Measurements from ENCODE around the gene PLCB4. TPM values are rescaled to one million over a fixed set of nuclear protein-coding genes. Genes with fewer than 3 reads are reported as not detected.
"Not testable (repeated sequence)": the region's sequence is repeated elsewhere in the genome, so short reads cannot be mapped to it uniquely, and the experiment has no call there.

The PLCB4 gene
- total RNA-seq, 1 donor from 2014 or later = 549 TPM

DNA sequence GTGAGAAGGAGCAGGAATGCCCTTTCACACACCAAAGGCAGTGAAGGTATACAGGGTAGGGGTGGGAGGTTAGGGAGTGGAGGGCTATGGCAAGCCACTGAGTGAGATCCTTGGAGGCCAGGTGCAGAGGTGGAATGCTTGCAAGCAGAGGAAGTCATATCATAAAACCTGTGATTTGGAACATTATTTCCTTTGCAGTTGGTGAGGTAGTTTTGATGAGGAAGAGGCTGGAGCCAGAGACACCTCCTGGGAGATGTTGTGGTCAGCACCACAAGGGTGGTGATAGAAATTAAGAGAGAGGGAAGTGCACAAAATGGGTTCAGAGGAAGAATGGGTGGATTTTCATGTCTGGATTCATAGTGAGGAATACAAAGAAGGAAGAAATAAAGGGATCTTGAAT, 73.0 kb downstream of the PLCB4 start:
- DNase-seq (ENCODE audit: low read depth) = no peak

GRCh38 chr20:9142809-9143208, 73.9 kb downstream of the PLCB4 start:
- DNase-seq (ENCODE audit: low read depth) = no peak

DNA sequence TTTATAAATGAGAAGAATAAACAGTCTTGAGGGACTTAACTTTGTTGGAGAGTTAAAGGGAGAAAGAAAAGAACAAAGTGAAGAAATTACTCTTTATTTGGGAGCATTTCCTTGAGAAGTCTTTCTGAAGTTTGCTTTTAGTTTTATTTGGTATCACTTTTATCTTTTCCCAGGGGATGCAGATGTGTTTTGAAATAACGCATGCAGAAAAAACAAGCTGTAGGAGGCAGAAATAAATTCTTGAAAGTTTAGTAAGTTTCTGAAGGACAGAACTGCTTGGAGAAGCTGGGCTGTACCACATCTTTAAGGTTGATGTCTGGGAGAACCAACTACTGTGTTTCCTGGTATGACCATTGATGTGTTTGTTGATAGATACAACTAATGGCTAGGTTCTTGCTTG, 75.0 kb downstream of the PLCB4 start:
- no peak for DNase-seq (ENCODE audit: low read depth)

DNA sequence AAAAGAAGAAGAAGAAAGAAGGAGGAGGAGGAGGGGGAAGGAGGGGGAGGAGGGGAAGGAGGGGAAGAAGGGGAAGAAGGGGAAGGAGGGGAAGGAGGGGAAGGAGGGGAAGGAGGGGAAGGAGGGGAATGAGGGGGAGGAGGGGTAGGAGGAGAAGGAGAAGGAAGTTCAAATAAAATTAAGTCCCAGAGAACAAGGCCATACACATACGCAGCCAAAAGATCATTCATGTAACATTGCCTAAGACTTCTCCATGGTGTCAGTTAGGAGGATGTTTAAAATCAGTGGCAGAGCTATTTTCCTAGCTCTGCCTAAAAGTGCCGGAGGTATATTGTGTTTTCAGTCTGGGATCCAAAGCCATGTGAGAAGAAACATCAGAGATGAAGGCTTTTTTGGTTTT, 75.8 kb downstream of the PLCB4 start:
- DNase-seq (ENCODE audit: low read depth) = no peak

DNA sequence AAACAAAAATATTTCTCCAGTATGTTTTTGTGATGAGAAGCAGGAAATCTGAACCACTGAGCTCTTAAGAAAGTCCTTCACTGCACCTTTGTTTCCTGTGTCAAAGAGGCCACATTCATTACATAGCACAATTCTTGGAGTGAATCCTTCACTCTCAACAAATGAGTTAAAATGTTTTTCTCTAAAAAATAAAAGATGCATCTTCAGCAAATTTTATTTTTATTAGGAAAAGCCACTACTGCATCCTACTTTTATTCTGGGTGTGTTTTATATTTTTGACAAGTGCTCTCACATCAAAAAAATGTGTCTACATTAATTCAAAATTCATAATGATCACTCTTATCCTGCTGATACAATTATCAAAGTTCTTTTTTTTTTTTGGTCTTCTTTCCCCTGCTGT, 76.3 kb downstream of the PLCB4 start:
- DNase-seq (ENCODE audit: low read depth) = peak; percentile 38

DNA sequence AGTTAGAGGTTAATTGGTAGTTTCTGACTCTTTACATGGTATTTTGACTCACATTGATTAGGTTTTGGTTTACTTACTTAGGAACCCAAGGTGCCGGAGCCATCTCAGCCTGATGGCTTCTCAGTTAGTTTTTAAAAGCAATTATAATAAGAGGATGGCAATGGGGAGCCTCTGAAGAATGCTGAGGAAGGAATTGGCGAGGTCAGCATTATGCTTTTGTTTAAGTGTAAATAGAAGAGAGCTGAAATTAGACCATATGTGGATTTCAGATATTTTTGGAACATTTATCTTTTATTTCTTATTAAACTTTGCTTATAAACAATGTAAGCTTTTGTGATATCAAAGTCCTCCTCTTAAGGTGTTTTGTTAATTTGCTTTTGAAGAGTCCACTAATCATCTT, 77.8 kb downstream of the PLCB4 start:
- DNase-seq (ENCODE audit: low read depth) = peak; percentile 30

DNA sequence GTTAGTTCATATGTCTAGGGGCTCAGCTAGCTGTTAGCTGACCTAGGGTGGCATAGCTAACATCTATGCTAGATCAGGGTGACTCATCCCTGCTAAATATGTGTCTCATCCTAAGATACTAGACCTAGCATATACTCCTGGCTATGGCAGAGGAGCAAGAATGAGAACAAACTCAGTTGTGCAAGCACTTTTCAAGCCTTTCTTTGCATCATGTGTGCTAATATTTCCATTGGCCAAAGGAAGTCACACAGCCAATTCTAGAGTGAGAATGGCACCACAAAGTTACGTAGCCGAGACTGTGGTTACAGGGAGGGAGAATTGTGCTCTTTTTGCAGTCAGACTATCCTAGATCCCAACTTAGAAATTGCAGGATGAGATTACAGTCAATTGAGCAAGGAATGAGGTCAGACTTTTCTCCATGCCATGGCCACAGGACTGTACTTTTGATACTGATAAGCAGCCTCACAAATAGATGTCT, 78.7 kb downstream of the PLCB4 start:
- peak; percentile 63 for DNase-seq (ENCODE audit: low read depth)

GRCh38 chr20:9148291-9148690, 79.4 kb downstream of the PLCB4 start:
- DNase-seq (ENCODE audit: low read depth) = no peak

GRCh38 chr20:9149087-9149486, 80.2 kb downstream of the PLCB4 start:
- DNase-seq (ENCODE audit: low read depth) = no peak

DNA sequence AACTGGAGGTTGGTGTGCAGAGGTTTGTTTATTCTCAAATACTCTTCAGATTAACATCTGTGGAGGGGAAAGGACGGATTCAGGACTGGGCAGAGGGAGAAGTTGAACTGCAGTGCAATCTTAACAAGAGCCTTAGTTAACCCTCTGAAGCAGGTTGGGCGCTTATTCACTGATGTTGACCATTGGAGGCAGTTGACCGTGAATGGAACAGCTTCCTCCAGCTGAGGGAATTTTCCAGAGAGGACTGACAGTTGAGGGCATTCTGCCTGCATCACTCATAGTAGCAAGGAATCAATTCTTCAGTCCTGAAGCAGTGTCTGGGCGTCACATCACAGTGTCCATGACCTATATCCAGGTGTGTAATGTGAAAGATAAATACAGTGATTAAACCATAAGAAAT, 80.9 kb downstream of the PLCB4 start:
- DNase-seq (ENCODE audit: low read depth) = peak; percentile 50

GRCh38 chr20:9150679-9151078, 81.8 kb downstream of the PLCB4 start:
- DNase-seq (ENCODE audit: low read depth) = no peak

DNA sequence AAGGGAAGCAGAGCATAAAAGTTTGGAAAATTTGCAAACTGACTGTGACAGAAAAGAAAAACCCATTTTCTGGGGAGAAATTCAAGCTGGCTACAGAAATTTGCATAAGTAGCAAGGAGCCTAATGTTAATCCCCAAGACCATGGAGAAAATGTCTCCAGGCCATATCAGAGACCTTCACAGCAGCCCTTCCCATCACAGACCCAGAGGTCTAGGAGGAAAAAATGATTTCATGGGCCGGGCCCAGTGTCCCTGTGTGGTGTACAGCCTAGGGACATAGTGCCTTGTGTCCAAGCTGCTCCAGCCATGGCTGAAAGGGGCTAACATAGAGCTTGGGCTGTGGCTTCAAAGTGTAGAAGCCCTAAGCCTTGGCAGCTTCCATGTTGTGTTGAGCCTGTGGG, 83.3 kb downstream of the PLCB4 start:
- not testable (repeated sequence) for DNase-seq (ENCODE audit: low read depth)

- no peak for DNase-seq (ENCODE audit: low read depth)
These were observed 85.7 kb downstream of the PLCB4 start for GRCh38 chr20:9154464-9155024.

GRCh38 chr20:9156529-9157280, 87.8 kb downstream of the PLCB4 start:
- DNase-seq (ENCODE audit: low read depth) = peak; percentile 88

- DNase-seq (ENCODE audit: low read depth) = no peak
These were observed 91.4 kb downstream of the PLCB4 start for GRCh38 chr20:9160331-9160730.

DNA sequence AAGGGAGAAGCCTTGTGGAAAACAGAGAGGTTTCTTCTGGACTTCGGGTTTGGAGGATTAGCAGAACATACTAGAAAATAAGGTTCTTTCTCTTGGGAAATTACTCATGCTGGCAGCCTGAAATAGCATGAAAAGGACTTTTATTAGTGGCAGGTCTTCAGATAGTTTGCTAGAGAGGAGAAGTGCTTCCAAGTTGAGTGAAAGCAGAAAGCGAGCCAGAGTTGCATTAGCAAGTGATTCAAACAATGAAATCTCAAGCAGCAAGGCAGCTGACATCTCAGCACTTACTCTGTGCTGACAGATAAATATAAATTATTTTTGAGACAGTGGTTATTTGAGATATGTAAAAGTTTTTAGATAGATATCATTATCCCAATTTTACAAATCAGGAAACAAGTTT, 91.9 kb downstream of the PLCB4 start:
- DNase-seq (ENCODE audit: low read depth) = no peak

DNA sequence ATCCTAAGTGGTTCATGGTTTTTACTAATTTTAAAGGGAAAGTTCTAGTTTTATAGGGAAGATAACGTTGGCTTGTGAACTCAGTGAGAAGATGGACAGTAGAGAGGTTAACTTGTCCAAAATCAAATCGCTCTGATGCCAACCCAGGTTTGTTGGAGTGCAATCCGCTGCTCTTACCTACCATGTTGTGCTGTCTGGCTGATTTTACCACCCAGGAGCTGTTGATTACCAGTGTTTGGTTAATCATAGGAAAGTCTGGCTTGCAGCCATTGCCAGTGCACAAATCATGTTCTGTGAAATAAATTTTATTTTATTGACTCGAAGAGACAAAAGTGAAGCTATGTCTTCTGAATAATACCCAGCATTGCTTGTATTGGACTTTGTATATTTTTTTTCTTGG, 92.4 kb downstream of the PLCB4 start:
- DNase-seq (ENCODE audit: low read depth) = peak; percentile 51

GRCh38 chr20:9163251-9163650, 94.4 kb downstream of the PLCB4 start:
- DNase-seq (ENCODE audit: low read depth) = no peak

DNA sequence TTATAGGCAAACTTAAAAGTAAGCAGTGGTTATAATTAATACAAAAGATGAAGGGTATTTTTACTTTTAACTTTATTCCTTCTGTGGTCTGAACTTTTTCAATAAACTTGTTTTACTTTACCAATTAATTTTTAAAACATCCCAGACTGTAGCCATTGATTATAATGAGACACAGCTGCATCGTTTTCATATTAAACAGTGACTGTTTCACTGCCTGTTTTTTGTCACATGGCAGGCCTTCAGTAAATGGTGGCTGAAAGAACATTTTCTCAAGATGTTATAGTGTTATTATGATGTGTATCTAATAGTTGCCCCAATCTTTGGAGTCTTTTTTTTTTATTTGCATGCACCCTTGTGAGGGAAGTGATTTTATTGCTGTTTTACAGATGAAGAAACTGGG, 95.1 kb downstream of the PLCB4 start:
- DNase-seq (ENCODE audit: low read depth) = no peak

GRCh38 chr20:9165261-9165660, 96.4 kb downstream of the PLCB4 start:
- no peak for DNase-seq (ENCODE audit: low read depth)

DNA sequence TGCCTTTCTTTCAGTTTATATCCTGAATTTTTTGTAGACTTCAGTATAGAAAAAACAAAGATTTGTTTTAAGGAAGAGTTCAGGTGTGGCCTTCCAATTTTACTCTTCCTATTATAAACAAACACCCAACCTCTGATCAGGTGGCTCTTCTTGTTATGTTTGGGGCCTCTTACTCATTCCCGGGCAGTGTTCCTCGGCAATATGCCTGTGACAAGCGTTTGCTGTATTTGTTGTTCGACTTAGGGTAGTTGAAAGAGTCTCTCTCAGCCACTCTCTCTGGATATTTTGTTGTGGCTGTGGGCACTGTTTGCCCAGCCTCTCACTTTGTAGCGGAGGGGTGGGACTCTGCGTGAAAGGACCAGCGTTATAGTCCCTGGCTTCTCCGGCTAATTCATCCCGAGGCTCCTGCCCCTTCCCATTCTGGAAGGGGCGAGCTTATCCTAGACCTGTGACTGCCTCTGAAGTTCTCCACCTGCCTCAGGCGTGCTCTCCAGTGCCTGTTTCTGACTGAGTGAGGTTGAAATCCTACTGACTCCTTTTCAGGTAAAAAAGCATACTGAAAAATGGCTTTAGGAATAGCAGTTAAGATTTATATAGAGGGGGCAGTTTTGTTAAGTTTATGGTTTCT, 97.4 kb downstream of the PLCB4 start:
- DNase-seq (ENCODE audit: low read depth) = peak; percentile 68

DNA sequence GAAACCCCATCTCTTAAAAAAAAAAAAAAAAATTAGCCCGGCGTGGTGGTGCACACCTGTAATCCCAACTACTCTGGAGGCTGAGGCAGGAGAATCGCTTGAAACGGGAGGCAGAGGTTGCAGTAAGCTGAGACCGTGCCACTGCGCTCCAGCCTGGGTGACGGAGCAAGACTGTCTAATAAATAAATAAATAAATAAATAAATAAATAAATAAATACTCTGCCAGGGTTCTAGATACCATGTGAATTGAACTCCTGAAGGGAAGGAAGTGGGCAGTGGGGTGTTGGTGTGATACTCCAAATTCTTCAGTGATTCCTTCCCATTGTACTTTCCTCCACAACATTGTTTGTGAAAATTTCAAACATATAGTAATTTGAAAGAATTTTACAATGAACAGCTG, 100.5 kb downstream of the PLCB4 start:
- DNase-seq (ENCODE audit: low read depth) = no peak

DNA sequence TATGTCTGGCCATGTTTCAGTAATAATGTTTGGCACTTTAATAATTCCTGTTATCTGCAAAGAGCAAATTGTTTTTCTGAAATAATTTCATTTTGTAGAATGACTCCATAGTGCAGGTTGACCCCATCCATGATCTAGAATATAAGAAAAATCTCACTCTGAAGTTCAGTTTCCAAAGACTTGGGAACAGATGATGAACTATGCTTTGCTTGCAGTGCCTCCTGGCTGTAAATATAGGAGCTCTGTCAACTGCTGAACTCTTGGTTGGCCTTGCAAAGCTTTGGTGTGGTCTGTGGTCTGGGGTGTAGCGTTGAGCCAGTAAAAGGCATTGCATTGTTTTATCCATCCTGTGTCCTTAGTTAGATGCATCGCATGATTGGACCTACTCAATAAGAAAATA, 104.0 kb downstream of the PLCB4 start:
- peak; percentile 89 for DNase-seq (ENCODE audit: low read depth)

All from renal cortical epithelial cell (primary cell).